ENCODE data around the gene AURKA. TPM values are rescaled to one million over a fixed set of nuclear protein-coding genes. Genes with fewer than 3 reads are reported as not detected.

Gene AURKA
- total RNA-seq, 2 experiments from 2014 or later, result 97.5 to 100 TPM

- no peak overlapping the region for H3K27ac Mint-ChIP-seq
- H3K9me3 Mint-ChIP-seq, result no peaks in the 10 kb centered on the region
- TF ChIP-seq CTCF (IDR thresholded peaks at IDR 0.05), result no peak
- DNase-seq (no peak), ATAC-seq (no peak)
- no peaks in the 10 kb centered on the region for H3K27me3 Mint-ChIP-seq
- peaks cover 66% of the 10 kb centered on the region for H3K36me3 Mint-ChIP-seq (ENCODE audit: low read depth)
- H3K4me3 Mint-ChIP-seq, result no peak overlapping the region
- intact Hi-C loops (cut with micrococcal nuclease), result loop anchor here (5.0 kb wide), 1 partner anchor 109 kb away; no protein-coding TSS in a partner anchor
- ChIA-PET CTCF (interaction anchor here (1.0 kb wide), 1 partner anchor 9 kb away, joined by 4 read pairs; the partner anchor contains the start of gene CASS4), POLR2A (interaction anchor here (0.7 kb wide), 1 partner anchor 12 kb away, joined by 4 read pairs; no protein-coding TSS in a partner anchor)
- peaks cover 30% of the 10 kb centered on the region for H3K4me1 Mint-ChIP-seq (ENCODE audit: low read depth)
Observed at GRCh38 chr20:56403465-56403864, 11.4 kb upstream of the AURKA start.

- no peak overlapping the region for H3K4me3 Mint-ChIP-seq
- DNase-seq, result peak; percentile 80
- intact Hi-C loops (cut with micrococcal nuclease), result loop anchor here (5.0 kb wide), 1 partner anchor 112 kb away; no protein-coding TSS in a partner anchor
- H3K27me3 Mint-ChIP-seq, result no peaks in the 10 kb centered on the region
- CTCF ChIA-PET, result interaction anchor here (0.6 to 1.6 kb wide), 9 partner anchors 9 to 116 kb away, joined by 3 to 11 read pairs (median 3); partner anchors contain the start of gene CASS4
- H3K36me3 Mint-ChIP-seq (ENCODE audit: low read depth), result peaks cover 72% of the 10 kb centered on the region
- peaks cover 30% of the 10 kb centered on the region for H3K4me1 Mint-ChIP-seq (ENCODE audit: low read depth)
- peak; percentile 87 for TF ChIP-seq CTCF (IDR thresholded peaks at IDR 0.05)
- ATAC-seq, result peak; percentile 68
- H3K9me3 Mint-ChIP-seq, result no peaks in the 10 kb centered on the region
- POLR2A ChIA-PET, result interaction anchor here (0.7 kb wide), 1 partner anchor 9 kb away, joined by 3 read pairs; no protein-coding TSS in a partner anchor
- peak overlapping the region; percentile 30 for H3K27ac Mint-ChIP-seq
Observed at GRCh38 chr20:56400001-56400640, 8.1 kb upstream of the AURKA start.

- intact Hi-C loops (cut with micrococcal nuclease), result no loop called here
- ChIA-PET CTCF (interaction anchor here (0.6 to 1.5 kb wide), 6 partner anchors 17 to 155 kb away, joined by 3 to 8 read pairs (median 3); partner anchors contain the start of genes CASS4 and RTF2), POLR2A (interaction anchor here (0.6 to 3.3 kb wide), 5 partner anchors 17 to 154 kb away, joined by 3 to 16 read pairs (median 3); partner anchors contain the start of gene CASS4)
- ATAC-seq (no peak), DNase-seq (no peak)
- H3K4me1 Mint-ChIP-seq (ENCODE audit: low read depth), result peaks cover 37% of the 10 kb centered on the region
- no peak for TF ChIP-seq CTCF (IDR thresholded peaks at IDR 0.05)
- no peak overlapping the region for H3K4me3 Mint-ChIP-seq
- peak overlapping the region; percentile 50 for H3K27ac Mint-ChIP-seq
- H3K36me3 Mint-ChIP-seq (ENCODE audit: low read depth), result peaks cover 62% of the 10 kb centered on the region
- H3K27me3 Mint-ChIP-seq, result no peaks in the 10 kb centered on the region
- H3K9me3 Mint-ChIP-seq, result no peaks in the 10 kb centered on the region
Observed at GRCh38 chr20:56395166-56395565, 3.2 kb upstream of the AURKA start.

GRCh38 chr20:56393653-56394052 lies 1.6 kb upstream of the AURKA start:
- ATAC-seq, result no peak
- intact Hi-C loops (cut with micrococcal nuclease), result loop anchor here (5.0 kb wide), 1 partner anchor 74 kb away; the partner anchor contains the start of gene RTF2
- CTCF ChIA-PET, result interaction anchor here (1.1 to 1.9 kb wide), 4 partner anchors 18 to 956 kb away, joined by 3 to 5 read pairs (median 3); partner anchors contain the start of gene CASS4

More at GRCh38 chr20:56393653-56394052, 1.6 kb upstream of the AURKA start:
- no peak for TF ChIP-seq CTCF (IDR thresholded peaks at IDR 0.05)
- no peak for DNase-seq
- H3K9me3 Mint-ChIP-seq, result no peaks in the 10 kb centered on the region
- H3K4me3 Mint-ChIP-seq, result no peak overlapping the region
- H3K27me3 Mint-ChIP-seq, result no peaks in the 10 kb centered on the region
- peaks cover 31% of the 10 kb centered on the region for H3K4me1 Mint-ChIP-seq (ENCODE audit: low read depth)
- H3K27ac Mint-ChIP-seq, result no peak overlapping the region
- POLR2A ChIA-PET, result interaction anchor here (0.5 to 3.3 kb wide), 4 partner anchors 11 to 642 kb away, joined by 4 to 16 read pairs (median 4); partner anchors contain the start of gene CASS4
- H3K36me3 Mint-ChIP-seq (ENCODE audit: low read depth), result peaks cover 66% of the 10 kb centered on the region
